Activated CD8-positive, alpha-beta memory T cell treated with anti-CD3 and anti-CD28 coated beads for 4 hours (primary cell): ENCODE results near the gene TMEM203.

Experiments used
- DNase-seq, 2 donors: peaks; one replicate each; pipeline ENCODE4 v3.0.0-alpha.2; 2020; ENCODE audit warnings: low read depth in 2 of 2

Gene TMEM203

DNA sequence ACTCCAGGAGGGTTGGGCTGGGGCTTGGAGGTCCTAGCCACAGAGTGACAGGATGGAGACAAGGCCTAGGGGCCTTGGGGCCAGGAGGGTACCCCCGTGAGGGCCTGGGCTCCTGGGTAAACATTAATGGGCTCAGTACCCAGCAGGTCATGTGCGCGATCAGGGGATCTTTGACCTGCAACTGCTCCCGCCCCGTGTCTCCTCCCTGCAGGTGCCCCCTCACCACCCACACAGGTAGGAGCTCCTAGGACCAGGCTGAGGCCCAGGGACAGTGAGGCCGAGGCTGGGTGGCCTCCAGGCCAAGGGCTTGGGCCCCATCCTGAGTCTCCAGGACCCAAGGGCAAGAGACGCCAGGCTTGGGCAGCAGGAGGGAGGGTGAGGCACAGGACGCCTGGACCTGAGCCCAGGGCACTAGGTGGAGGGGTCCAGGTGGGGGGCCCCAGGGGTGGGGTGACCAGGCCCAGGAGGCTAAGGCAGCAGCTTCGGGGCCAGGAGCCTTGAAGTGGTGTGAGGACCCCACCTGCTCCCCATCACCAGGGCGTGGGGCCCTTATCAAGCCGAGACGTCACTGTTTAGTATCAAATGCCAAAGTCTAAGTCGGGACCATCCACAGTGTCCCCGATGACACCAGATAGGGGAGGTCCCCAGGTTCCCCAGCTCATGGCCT, 25.4 kb upstream of the TMEM203 start, which contains the start of gene SLC34A3:
Gene SLC34A3, plus strand, starts transcription at position 197 of the 667 bp plus-strand sequence. CDS start 802 bp downstream, outside the sequence.
- no peak for DNase-seq

DNA sequence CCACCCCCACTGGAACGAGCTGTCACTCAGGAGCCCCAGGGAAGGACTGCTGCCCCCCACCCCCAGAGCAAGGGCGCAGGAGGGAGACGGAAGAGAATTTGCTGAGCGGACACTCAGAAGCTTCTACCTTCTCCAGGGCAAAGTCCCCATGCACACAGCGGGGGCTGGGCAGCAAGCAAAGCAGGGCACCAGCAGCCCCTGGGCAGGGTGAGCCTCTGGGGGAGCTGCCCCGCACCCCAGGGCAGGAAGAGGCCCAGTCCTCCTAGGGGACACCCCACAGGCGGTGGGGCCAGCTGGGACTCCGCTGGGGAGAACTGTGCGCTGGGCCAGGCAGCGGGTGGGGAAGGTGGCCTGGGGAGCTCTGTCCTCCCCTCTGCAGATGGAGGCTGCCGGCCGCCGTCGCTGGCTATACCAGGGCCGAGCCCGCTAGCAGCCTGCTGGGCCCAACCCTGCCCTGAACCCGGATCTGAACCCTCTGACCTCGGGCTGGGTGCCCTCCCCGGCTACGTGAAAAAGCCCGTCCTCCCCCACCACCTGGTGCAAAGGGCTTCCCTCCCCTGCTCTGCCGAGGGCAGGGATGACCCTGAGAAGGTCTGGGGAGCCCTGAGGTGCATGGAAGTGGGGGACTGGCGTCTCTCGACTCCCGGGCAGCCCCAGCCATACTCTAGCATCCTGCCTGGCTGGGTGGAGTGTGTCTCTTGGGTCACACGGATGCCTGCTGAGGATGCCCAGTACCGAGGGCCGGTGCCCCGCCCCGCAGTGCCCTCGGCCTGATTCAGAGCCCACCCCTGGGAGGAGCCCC, 24.7 kb upstream of the TMEM203 start:
- DNase-seq: no peak

DNA sequence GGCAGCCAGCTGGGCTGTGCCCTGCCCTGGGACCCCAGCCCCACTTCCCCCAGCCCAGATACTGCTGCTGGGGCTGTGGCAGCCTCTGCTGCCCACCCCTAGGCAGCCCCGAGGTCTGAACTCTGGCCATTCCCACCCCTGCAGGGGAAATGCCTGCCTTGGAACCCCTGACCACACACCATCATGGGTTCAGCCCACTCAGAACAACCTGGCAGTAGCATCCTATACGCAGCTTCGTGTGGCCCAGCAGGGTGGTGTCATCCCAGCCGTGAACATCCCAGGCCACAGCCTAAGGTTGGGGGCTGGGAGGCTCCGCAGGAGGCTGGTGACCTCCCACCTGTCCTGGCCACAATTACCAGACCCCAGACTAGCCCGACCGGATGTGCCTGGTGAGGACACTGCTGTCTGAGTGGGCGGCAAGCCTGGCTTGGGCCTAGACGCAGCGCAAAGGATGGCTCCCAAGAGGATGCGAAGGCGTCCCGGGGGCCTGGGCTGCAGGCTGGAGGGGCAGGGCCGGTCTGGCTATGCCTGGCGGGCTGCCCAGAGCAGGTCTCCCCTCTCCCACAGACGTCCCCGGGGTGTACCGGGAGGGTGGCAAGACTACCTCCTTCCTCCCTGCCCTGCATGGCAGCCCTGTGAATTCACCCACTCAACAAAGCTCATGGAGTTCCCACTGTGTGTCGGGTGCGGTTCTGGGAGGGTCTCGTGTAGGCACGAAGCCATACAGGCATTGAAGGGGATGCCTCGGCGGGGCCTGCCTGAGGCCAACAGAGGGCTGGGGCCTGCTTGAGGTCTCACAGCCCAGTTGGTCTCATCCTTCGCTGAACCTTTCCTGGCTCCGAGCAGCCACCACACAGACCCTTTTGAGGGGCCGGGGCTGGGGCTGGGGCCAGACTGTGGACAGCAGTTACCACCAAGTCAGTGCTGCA, 23.8 kb upstream of the TMEM203 start:
- DNase-seq: no peak

DNA sequence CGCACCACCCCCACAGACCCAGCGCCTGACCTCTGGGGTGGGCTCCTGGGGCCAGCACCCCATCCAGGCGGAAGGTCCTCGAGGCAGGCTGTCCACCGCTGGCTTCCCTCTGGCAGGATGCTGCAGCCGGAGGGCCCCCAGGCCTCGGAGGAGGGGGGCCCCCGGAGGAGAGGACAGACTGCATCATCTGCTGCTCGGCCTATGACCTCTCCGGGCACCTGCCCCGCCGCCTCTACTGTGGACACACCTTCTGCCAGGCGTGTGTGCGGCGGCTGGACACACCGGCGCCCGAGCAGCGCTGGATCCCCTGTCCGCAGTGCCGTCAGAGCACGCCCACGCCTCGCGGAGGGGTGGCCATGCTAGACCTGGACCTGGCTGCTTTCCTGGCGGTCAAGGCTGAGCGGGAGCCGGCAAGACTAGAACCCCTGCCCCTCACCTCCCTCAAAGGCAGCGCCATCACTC, 23.1 kb upstream of the TMEM203 start:
- DNase-seq: no peak

DNA sequence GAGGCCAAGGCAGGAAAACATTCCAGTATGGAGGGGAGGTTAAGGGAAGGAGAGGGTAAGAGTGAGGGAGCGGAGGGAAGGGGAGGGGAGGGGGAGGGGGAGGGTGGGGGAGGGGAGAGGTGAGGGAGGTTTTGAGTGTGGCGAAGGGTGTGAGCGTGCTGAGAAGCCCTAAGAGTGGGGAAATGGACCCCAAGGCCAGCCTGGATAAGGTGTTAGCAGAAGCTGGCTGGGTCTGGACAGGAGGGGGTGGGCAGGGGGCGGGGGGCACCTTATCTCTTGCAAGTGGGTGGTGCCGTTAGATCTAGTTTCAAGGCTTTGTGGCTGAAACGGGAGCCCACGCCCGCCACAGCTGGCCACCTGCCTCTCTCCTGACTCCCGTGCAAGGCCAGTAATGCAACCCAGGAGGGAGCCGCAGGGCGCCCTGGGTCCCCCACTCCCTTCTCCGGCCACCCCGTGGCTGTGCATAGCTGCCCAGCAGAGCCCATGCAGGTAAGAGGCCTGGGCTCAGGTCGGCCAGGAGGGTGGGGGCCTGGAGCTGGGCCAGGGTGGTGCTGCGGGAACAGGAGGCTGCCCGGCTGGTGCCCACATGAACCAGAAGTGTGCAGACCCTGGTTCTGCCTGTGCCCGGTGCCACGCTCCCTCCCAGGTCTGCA, 22.5 kb upstream of the TMEM203 start:
- DNase-seq: no peak

DNA sequence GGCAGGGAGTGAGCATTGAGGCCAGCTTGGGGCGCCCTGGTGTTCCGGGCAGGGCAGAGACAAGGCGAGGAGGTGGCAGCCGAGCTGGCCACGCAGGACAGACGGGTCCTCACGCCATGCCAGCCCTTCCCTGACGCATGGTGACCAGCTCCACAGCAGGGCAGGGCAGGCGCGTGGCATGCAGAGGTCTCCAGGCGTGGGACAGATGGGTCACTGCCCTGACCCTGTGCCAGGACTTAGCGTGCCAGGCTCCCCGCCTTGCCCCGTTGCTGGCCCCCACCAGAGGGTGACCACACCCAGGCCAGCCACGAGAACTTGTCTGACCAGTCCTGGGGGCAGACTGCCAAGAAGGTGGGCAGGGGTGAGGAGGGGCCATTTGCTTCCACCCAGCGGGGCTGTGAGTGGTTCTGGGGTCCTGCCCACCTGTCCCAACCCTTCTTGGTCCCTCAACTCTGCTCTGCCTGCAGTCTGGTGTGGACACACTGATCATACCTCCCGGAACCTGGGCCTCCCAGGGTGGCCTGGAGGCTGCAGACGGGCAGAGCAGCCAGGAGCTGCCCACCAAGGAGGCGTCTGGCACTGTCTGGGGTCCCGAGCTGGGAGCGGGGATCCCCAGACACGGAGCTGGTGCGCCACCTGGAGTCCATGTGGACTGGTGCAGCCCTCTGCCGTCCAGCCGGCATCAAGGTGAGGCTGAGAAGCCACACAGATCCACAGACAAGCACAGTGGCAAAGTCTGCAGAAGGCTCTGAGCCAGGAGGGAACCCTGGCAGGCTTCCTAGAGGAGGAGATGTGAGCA, 21.8 kb upstream of the TMEM203 start, which contains the start of gene RNF224:
Gene RNF224, plus strand, starts transcription at position 449 of the 799 bp plus-strand sequence. CDS start 834 bp downstream, outside the sequence.
- peak; percentile 64 to 69 for DNase-seq

DNA sequence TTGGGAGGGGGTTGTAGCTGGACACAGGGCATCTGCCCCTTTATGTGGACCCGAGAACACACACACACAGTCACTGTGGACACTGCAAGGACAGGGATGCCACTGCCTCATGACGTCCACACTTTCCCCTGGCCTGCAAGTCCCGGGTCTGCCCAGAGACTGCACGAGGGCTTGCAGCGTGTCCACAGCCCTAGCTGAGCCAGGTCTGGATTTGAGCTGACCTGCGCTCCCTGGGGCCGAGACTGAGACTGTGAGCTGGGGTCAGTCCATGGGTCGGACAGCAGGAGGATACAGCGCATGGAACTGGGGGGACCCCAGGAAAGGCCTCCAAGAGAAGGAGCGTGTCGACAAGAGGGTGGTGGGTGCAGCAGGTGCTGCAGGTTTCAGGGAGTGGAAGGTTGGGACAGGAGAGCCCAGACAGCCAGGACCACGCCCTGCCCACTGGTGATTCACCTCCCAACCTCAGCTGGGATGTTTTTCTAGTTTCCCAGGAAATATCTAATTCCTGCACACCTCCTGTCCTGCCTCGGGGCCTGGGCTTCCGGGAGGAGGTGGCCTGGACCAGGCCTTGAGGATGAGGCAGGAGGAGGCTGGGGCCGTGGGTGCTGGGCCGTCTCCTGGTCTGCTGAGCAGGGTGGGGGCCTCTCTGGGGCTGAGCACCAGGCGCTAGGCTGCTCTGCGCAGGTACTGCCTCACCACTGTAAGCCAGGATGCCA, 21.0 kb upstream of the TMEM203 start:
- no peak for DNase-seq

DNA sequence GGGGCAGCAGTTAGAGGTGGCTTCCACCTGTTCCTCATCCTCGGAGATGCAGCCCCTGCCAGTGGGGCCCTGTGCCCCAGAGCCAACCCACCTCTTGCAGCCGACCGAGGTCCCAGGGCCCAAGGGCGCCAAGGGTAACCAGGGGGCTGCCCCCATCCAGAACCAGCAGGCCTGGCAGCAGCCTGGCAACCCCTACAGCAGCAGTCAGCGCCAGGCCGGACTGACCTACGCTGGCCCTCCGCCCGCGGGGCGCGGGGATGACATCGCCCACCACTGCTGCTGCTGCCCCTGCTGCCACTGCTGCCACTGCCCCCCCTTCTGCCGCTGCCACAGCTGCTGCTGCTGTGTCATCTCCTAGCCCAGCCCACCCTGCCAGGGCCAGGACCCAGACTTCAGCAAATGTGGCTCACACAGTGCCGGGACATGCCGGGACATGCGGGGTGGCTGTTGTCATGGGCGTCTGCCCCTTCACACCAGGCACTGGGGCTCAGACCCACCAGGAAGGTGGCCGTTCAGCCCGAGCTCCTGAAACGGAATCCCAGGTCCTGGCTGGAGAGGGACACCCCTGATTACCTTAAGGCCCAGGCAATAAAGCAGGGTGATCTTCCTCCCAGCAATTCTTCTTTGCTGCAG, 20.4 kb upstream of the TMEM203 start:
- DNase-seq: no peak

DNA sequence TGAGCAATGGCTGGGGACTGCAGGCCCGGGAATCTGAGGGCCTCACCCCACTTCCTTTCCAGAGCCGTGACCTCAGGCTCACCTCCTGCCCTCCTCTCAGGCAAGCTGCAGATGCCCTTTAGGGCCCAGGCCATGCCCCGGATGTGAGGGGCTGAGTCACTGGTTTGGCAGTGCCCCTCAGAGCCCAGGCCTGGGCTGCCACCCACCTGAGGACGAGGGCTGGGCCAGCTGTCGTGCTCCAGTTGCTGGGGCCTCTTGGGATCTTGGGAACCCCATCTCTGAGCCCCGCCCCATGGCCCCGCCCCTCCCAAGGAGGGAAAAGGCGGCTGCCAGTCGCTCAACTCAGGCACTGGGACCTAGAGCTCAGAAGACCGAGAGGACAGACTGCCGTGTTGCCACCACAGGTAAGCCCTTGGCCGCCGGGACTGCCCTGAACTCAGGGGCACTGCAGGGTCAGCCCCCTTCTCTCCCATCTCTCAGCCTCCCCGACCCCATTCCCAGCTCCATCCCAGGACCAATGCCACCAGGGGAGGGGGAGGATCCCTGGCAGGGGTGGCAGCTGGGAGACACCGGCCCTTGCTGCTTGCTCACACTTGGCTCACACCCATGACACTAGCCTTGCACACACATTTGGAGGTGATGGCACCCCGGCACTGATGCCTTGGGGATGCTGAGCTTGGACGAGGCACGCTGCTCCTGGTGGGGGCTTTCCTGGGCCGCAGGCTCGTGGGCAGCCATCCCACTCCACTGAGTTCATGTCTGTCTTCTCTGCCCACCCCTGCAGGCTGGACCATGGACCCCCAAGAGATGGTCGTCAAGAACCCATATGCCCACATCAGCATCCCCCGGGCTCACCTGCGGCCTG, 19.6 kb upstream of the TMEM203 start, which contains the start of gene CYSRT1:
Gene CYSRT1, plus strand, starts transcription at position 345 of the 865 bp plus-strand sequence. Its CDS starts 448 bp downstream, at position 793.
- no peak for DNase-seq

DNA sequence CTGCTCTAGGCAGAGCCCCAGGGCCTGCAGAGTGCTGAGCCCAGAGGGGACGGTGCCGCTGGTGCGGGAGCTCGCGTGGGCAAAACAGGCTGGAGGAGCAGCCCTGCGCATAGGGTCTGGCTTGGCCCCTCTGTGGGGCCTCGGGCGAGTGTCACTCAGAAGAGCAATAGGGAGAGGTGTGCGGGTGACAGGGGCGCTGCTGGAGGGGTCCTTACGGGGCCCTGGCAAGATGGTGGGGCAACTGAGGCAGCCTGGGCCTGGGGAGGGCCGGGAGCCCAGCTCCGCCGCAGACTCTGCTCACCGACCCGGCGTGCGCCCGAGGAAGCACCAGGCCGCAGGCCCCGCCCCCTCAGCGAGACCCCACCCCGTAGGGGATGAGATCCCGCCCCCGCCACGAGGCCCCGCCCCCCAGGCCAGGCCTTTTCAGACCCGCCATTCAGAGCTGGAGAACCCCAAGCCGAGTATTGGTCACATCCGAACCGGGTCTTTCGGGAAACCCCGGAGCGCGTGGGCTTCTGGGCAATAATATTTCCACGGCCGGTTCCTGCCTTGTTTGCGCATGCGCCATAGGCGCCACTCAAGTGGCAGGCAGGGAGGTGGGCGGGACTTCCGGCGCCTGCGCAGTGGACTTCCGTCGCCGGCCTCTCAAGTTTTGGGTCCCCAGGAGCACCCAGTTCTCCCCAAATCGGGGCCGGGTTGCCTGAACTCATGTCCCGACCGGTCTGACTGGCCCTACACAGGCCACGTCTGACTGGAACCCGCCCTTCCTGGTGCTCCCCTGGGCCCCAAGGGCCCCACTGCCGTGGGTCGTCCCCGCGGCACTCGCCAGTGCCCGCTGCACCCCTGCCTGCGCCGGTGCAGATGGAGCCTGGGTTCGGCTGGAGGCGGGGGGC, 17.9 kb upstream of the TMEM203 start:
- peak; percentile 97 for DNase-seq

DNA sequence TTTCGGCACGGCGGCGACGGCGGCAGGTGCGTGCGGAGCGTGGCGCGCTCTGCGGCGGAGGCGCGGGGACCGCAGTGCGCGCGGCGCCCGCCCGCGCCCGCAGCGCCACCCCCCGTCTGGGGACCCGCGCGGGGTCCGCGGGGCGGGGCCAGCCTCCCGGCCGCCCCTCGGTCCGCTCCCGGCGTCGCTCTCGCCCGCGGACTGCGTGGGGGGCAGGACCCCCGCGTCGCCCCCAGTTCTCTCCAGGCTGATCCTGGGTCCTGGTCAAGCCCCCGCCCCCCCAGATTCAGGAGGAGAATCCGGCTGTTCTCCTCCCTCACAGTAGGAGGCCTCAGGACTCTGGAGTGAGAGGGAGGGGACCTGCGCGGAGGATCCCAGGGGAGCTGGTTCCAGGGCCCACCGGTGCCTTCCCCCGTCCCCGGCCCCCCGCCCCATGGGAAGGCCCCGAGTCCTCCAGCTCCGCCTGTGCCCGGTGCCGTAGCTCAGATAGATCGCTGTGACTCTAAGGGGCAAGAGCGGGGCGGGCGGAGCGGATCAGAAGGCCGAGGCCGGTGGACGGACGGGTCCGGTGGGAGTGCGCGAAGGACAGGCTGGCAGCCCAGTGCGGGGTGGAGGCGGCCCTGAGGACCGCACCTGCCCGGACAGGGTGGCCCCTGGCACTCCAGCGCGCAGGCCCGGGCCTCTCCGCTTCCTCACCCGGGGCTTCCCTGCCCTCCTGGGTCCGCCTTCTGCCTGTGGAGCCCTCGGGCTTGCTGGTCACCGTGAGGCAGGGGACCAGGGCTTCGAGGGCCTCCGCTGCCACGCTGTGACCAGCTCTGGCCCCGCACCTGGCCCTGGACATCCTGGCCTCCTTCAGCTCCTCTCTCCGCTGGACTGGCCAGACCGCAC, 17.0 kb upstream of the TMEM203 start, which contains the start of gene RNF208:
Gene RNF208, minus strand, starts transcription at position 51 of the 888 bp plus-strand sequence. CDS start 1,028 bp downstream, outside the sequence.
- DNase-seq: no peak

DNA sequence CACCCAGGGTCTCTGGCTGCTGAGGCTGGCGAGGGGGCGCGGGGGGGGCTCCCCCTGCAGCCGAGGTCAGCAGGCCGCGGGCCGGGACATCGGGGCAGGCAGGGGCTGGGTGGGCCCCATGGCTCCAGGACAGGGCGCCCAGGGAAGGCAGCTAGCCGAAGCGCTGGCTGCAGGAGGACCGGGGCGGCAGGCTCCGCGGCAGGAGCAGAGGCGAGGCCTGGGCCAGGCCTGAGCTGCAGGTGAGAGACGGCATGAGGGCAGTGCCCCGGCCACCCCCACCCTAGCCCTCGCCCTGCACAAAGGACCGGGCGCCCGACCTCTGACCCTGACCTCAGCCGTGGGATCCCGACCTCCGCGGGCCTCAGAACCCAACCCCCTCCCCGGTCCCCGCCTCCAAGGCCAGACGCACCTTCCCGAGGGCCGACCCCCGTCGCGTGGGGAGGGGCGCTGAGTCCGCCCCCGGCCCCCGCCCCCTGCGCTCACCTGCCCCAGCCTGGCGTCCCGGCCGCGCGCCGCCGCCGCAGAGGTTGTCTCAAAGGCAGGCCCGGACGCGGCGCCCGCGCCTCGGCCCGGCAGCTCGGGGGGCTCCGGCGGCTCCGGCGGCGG, 16.2 kb upstream of the TMEM203 start:
- DNase-seq: no peak

DNA sequence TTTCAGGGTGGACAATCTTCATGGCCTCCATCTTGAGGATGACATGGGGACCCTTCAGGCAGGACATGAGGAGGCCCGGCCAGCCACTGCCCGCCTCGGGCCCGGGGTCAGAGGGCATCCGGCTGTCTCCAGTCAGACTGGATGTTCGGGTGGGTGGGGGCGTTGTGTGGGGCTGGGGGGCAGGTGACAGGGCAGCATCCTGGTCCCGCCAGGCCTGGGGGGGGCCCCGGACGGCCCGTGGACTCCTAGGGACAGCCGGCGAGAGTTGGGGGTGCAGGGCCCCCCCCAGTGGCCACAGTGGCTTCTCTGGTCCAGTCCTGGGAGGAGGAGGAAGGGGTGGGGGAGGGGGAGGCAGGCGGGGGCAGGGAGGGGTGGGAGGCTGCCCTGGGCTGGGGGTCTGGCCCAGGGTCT, 15.7 kb upstream of the TMEM203 start:
- no peak for DNase-seq

DNA sequence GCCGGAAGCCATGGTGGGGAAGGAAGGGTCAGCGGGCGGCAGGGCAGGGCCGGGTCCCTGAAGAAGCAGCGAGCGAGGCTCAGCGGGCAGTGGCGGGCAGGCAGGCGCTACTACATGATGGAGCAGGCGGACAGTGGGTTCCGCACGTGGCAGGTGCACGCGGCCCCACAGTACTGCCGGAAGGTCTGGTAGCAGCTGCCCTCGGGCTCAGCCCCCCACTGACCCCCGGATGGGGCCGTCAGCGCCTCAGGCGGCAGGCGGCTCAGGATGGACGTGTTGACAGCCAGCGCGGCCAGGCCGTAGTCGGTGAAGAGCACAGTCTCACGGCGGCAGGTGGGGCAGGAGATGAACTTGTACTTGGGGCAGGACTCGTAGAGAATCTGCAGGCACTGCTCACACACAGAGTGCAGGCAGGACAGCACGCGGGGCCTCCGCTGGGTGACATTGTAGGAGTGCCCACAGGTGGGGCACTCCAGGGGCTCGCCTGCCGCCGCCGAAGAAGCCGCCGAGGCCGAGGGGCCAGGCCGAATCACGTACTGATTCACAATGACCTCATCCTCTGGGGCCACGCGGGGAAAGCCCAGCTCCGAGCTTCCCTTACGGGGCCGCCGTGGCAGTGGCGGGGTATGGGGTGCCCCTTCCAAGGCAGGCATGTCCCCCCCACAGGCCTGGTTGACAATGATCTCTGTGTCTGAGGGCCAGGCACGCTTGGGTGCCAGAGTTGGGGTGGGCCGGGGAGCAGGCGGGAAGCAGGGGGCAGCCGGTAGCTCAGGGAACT, 15.1 kb upstream of the TMEM203 start:
- DNase-seq: no peak
